Measurements from ENCODE around the gene MAGI2. TPM values are rescaled to one million over a fixed set of nuclear protein-coding genes. Genes with fewer than 3 reads are reported as not detected.

Gene MAGI2
- total and polyA plus RNA-seq, 8 donors = 1.3 to 4.0 (median 2.0) TPM

GRCh38 chr7:78433421-78433820, 1020.0 kb downstream of the MAGI2 start:
- Histone ChIP-seq H3K4me1 (no peaks in the 10 kb centered on the region), H3K36me3 (no peaks in the 10 kb centered on the region), H3K4me3 (no peak overlapping the region), H3K27me3 (no peaks in the 10 kb centered on the region), H3K9me3 (no peaks in the 10 kb centered on the region), H3K27ac (no peak overlapping the region)
- no peak for ATAC-seq
- 66 to 85% methylated on average over 3 of the region's 3 CpGs for WGBS, 2 donors
- no peak for FAIRE-seq
- intact Hi-C loops (cut with DNase I) = no loop called here
- DNase-seq = no peak
- TF ChIP-seq, protein P1, sequence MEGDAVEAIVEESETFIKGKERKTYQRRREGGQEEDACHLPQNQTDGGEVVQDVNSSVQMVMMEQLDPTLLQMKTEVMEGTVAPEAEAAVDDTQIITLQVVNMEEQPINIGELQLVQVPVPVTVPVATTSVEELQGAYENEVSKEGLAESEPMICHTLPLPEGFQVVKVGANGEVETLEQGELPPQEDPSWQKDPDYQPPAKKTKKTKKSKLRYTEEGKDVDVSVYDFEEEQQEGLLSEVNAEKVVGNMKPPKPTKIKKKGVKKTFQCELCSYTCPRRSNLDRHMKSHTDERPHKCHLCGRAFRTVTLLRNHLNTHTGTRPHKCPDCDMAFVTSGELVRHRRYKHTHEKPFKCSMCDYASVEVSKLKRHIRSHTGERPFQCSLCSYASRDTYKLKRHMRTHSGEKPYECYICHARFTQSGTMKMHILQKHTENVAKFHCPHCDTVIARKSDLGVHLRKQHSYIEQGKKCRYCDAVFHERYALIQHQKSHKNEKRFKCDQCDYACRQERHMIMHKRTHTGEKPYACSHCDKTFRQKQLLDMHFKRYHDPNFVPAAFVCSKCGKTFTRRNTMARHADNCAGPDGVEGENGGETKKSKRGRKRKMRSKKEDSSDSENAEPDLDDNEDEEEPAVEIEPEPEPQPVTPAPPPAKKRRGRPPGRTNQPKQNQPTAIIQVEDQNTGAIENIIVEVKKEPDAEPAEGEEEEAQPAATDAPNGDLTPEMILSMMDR (IDR thresholded peaks at IDR 0.05) = no peak

- DNase-seq (no peak), ATAC-seq (no peak)
- 67 to 72% methylated on average over 1 of the region's 1 CpG for WGBS, 2 donors
These were observed 1023.6 kb downstream of the MAGI2 start for GRCh38 chr7:78429878-78430277.

DNA sequence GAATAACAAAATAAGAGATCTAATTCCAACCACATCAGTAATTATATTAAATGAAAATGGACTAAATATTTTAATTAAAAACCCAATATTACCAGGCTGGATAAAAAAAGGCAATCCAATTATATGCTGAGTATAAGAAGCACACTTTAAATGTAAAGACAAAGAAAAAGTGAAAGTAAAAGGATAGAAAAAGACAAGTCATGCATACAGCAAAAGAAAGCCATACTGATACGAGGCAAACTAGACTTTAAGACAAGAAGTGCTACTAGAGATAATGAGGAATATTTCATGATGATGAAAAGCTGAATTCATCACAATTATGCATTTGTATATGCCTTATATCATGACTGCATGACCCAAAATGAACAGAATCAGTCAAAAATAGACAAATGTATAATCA, 1026.3 kb downstream of the MAGI2 start:
- no peaks in the 10 kb centered on the region for H3K9me3 ChIP-seq
- TF ChIP-seq, protein P1 (IDR thresholded peaks at IDR 0.05) = no peak
- ATAC-seq (no peak), DNase-seq (no peak), FAIRE-seq (no peak)
- no peaks in the 10 kb centered on the region for H3K4me1 ChIP-seq
- no peak overlapping the region for H3K4me3 ChIP-seq
- WGBS, 2 donors = 83 to 88% methylated on average over 1 of the region's 1 CpG
- H3K27ac ChIP-seq = no peak overlapping the region
- H3K36me3 ChIP-seq = no peaks in the 10 kb centered on the region
- no peaks in the 10 kb centered on the region for H3K27me3 ChIP-seq
- intact Hi-C loops (cut with DNase I) = no loop called here

More at GRCh38 chr7:78429878-78430277, 1023.6 kb downstream of the MAGI2 start:
- TF ChIP-seq, protein P1 (IDR thresholded peaks at IDR 0.05) = no peak
- H3K9me3 ChIP-seq = no peaks in the 10 kb centered on the region
- intact Hi-C loops (cut with DNase I) = no loop called here
- H3K27ac ChIP-seq = no peak overlapping the region
- no peak for FAIRE-seq
- H3K4me3 ChIP-seq = no peak overlapping the region
- no peaks in the 10 kb centered on the region for H3K4me1 ChIP-seq
- no peaks in the 10 kb centered on the region for H3K36me3 ChIP-seq
- no peaks in the 10 kb centered on the region for H3K27me3 ChIP-seq

DNA sequence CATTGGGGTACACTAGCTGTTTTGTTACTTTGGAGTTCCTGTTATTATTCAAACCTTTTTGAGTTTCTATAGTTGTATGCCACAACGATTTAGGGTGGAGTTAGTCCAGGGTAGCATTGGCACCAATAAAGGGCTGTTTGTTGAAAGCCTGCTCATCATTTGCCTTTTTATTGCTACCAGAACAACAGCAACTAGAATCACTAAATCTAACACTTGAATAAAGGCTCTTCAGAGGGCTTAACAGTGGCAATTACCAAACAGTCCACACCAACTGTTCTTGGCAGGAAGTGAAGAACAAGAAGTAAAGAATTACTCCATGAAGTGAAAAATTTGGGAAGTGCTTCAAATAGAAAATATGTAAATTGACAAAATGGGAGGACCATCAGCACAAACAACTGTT, 1033.5 kb downstream of the MAGI2 start:
- intact Hi-C loops (cut with DNase I) = no loop called here

GRCh38 chr7:78417180-78417853, 1036.2 kb downstream of the MAGI2 start:
- no peaks in the 10 kb centered on the region for H3K27me3 ChIP-seq
- H3K9me3 ChIP-seq = no peaks in the 10 kb centered on the region
- H3K36me3 ChIP-seq = no peaks in the 10 kb centered on the region
- TF ChIP-seq, protein P1 (IDR thresholded peaks at IDR 0.05) = no peak
- ATAC-seq = no peak
- no peak overlapping the region for H3K4me3 ChIP-seq
- peaks cover 0 to 4% (median 0%) of the 10 kb centered on the region in 3 donors for H3K4me1 ChIP-seq
- no peak for DNase-seq
- intact Hi-C loops (cut with DNase I) = no loop called here
- FAIRE-seq = no peak
- WGBS, 2 donors = 76 to 79% methylated on average over 4 of the region's 4 CpGs
- no peak overlapping the region for H3K27ac ChIP-seq

More for the DNA sequence above, 1033.5 kb downstream of the MAGI2 start:
- ATAC-seq (no peak), DNase-seq (no peak), FAIRE-seq (no peak)
- no peaks in the 10 kb centered on the region for H3K4me1 ChIP-seq
- H3K4me3 ChIP-seq = no peak overlapping the region
- no peaks in the 10 kb centered on the region for H3K9me3 ChIP-seq
- H3K27ac ChIP-seq = no peak overlapping the region
- WGBS, 2 donors = 47 to 70% methylated on average over 1 of the region's 1 CpG
- TF ChIP-seq, protein P1 (IDR thresholded peaks at IDR 0.05) = no peak
- H3K36me3 ChIP-seq = no peaks in the 10 kb centered on the region
- H3K27me3 ChIP-seq = no peaks in the 10 kb centered on the region

Data from pancreas (tissue), 10 donors.